WERI-Rb-1 (cell line): ENCODE measurements around the gene BCL2L2.

Source experiments
- DNase-seq: peaks from one replicate; pipeline ENCODE4 v3.0.0-alpha.2; 2020
- H3K27ac ChIP-seq: fragments of 250-450 bp; sonication (Bioruptor Pico); 2 replicates; pipeline ENCODE4 v1.5.1; 2020; ENCODE audit warnings: mild to moderate bottlenecking, moderate library complexity
- H3K27me3 ChIP-seq: fragments of 250-450 bp; sonication (Bioruptor Pico); 2 replicates; pipeline ENCODE4 v1.5.1; 2021; ENCODE audit warnings: mild to moderate bottlenecking, low read depth, moderate library complexity; ENCODE audit not compliant: insufficient read depth, severe bottlenecking
- H3K36me3 ChIP-seq: fragments of 250-450 bp; sonication (Bioruptor Pico); 2 replicates; pipeline ENCODE4 v1.5.1; 2020; ENCODE audit warnings: mild to moderate bottlenecking, moderate library complexity
- H3K4me3 ChIP-seq: 2 replicates; pipeline ENCODE4 v1.5.1; 2011; ENCODE audit warnings: low read depth, mild to moderate bottlenecking, control low read depth, low read length
- H3K9me3 ChIP-seq: fragments of 250-450 bp; sonication (Bioruptor Pico); 2 replicates; pipeline ENCODE4 v1.5.1; 2021; ENCODE audit warnings: mild to moderate bottlenecking, moderate library complexity; ENCODE audit not compliant: severe bottlenecking
- TF ChIP-seq, protein P1 (sequence below): IDR thresholded peaks from 2 replicates; pipeline ENCODE4 v1.5.1; 2011; ENCODE audit warnings: low read depth, mild to moderate bottlenecking, control low read depth, inconsistent platforms, low read length

BCL2L2 gene

DNA sequence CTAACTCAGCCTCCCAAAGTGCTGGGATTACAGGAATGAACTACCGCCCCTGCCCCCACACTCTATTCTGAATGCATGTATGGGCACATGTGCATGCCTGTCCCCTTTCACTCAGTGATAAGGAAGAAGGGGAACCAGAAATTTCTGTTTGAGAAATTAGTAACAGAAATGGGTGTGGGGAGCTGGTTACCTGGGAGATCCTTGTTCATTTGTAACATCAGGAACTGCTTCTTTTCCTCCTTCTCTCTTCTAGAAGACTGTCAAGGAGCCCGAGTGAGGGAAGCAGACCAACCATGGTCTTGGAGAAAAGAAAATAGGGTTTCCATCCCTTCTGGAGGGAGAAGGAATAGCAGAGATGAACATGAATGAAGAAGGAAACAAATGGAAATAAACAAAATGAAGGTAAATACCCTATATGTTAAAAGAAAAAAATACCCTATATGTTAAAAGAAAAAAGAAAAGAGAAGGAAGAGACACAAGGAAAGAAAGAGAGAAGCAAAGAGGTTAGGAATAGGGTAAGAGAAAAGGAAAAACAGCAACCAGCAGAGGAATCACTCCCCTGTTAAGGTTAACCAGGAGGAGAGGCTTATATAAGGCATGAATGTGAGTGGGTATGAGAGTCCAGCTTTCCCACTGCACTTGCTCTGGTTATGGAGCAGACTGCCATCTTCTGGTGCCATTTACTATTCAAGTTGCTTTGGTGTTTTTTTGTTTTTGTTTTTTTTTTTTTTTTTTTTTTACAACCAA is 7.2 kb upstream of the BCL2L2 start:
- DNase-seq, result no peak
- H3K36me3 ChIP-seq, result peaks cover 22% of the 10 kb centered on the region

DNA sequence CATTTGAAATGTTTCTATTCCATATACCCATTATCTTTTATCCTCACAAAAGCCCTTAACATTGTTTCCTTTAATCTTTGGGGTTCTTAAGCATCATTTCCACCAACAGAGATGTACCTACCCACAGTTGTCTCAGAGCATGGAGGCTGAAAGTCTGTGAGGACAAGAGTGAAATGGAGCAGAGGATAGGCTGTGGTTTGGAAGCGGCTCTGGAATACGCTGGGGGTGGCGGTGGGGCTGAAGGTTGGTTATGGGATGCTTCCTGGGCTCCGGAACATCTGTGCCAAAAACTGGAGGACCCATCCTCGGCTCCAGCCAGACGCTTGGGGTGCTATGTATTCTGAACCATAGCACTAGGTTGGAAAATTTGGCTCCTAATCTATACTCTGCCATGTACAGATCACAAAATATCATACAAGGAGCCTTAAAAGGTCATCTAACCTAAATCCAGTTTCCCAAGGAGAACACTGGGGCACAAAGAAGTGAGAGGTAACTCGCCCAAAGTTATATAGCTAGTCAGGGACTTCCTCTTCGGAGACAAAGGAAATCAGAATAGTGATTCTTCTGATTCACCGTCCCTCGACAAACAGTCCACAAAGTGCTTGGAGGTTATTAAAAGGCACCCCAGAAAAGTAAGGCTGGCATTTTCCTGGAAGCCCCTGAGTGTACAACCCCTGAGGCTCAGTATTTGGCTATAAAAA is 6.5 kb upstream of the BCL2L2 start:
- no peaks in the 10 kb centered on the region for H3K27me3 ChIP-seq
- peak overlapping the region; percentile 75 for H3K4me3 ChIP-seq
- H3K36me3 ChIP-seq, result peaks cover 22% of the 10 kb centered on the region
- TF ChIP-seq, protein P1, sequence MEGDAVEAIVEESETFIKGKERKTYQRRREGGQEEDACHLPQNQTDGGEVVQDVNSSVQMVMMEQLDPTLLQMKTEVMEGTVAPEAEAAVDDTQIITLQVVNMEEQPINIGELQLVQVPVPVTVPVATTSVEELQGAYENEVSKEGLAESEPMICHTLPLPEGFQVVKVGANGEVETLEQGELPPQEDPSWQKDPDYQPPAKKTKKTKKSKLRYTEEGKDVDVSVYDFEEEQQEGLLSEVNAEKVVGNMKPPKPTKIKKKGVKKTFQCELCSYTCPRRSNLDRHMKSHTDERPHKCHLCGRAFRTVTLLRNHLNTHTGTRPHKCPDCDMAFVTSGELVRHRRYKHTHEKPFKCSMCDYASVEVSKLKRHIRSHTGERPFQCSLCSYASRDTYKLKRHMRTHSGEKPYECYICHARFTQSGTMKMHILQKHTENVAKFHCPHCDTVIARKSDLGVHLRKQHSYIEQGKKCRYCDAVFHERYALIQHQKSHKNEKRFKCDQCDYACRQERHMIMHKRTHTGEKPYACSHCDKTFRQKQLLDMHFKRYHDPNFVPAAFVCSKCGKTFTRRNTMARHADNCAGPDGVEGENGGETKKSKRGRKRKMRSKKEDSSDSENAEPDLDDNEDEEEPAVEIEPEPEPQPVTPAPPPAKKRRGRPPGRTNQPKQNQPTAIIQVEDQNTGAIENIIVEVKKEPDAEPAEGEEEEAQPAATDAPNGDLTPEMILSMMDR, result no peak
- no peak for DNase-seq
- no peaks in the 10 kb centered on the region for H3K9me3 ChIP-seq
- peak overlapping the region; percentile 98 for H3K27ac ChIP-seq

More for the DNA sequence above, 7.2 kb upstream of the BCL2L2 start:
- no peaks in the 10 kb centered on the region for H3K9me3 ChIP-seq
- no peak overlapping the region for H3K4me3 ChIP-seq
- H3K27ac ChIP-seq, result no peak overlapping the region
- TF ChIP-seq, protein P1, result peak; percentile 48
- no peaks in the 10 kb centered on the region for H3K27me3 ChIP-seq

DNA sequence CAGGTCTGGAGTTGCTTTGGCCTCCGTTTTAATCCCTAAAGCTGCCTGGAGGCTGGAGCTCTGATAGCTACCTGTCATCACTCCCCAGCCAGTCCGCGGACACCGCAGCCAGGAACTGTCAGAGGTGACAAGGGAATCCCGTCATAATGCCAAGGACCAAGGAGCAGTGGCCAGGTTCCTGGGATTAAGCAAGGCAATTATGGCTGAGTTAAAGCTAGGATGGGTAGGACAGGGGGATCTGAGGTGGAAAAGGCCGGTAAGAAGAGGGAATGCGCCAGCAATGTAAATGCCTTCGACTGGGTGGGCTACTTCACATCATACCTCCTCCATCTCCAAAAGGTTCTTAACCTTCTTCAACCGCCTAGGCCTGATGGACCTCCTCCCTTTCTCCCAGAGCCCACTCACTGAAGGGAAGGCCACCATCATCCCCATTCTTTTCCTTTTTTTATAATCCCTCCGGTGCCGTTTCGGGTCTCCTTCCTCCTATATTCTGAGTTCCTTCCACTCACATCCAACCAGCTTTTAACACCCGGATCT is 5.9 kb upstream of the BCL2L2 start:
- Histone ChIP-seq H3K36me3 (peaks cover 22% of the 10 kb centered on the region), H3K27ac (peak overlapping the region; percentile 98), H3K4me3 (peak overlapping the region; percentile 75), H3K9me3 (no peaks in the 10 kb centered on the region), H3K27me3 (no peaks in the 10 kb centered on the region)
- TF ChIP-seq, protein P1, result no peak
- DNase-seq, result peak; percentile 81

DNA sequence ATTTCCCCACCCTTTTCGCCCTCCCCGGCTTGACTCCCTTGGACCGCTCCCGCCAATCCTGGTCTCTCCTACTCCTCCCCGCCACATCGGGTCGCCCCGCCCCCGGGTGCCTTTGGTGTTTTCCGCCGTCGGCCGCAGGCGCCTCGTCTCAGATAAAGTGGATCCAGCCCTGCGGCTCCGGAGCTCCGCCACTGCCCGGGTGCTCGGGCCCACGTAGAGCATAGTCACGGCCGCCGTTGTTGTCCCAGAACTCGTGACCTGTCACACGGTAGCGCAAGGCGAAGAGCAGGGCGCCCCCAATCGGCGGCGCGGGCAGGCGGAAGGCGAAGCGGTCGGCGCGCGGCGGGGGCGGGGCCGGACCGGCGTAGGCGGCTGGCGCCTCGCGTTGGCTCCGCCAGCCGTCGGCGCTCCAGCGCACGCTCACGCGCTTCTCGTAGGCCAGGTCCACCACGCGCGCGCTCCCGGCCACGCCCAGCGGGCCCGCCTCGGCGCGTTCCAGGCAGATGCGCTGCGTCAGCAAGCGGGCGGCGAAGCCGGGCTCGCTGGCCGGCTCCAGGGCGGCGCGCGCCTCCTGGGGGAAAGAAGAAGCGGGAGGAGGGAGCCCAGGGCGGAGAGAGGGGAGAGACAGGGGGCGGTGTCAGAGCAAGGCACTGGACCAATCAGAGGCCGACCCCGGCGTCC is 5.2 kb upstream of the BCL2L2 start:
- Histone ChIP-seq H3K27ac (peak overlapping the region; percentile 98), H3K36me3 (peaks cover 22% of the 10 kb centered on the region), H3K9me3 (no peaks in the 10 kb centered on the region), H3K27me3 (no peaks in the 10 kb centered on the region), H3K4me3 (peak overlapping the region; percentile 79)
- peak; percentile 98 for DNase-seq
- TF ChIP-seq, protein P1, result peak; percentile 74

DNA sequence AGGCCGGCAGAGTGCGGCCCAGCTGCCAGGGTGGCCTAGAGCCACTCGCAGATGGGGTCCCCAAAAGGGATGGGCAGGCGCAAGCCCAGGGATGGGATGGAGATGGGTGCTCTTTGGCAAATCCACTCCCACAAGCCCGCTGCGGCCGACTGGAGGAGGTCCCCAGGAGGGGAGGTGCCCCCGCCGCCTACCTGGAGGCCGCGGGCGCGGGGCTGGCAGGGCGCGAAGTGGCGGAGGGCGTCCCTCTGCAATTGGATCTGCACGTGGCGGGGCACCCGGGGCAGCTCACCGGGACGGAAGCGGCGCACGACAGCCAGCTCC is 4.7 kb upstream of the BCL2L2 start:
- H3K9me3 ChIP-seq, result no peaks in the 10 kb centered on the region

More for the DNA sequence above, 4.7 kb upstream of the BCL2L2 start:
- peak overlapping the region; percentile 79 for H3K4me3 ChIP-seq
- H3K27me3 ChIP-seq, result no peaks in the 10 kb centered on the region
- TF ChIP-seq, protein P1, result no peak
- peak overlapping the region; percentile 94 for H3K27ac ChIP-seq
- DNase-seq, result no peak
- peaks cover 19% of the 10 kb centered on the region for H3K36me3 ChIP-seq
